Stimulated activated CD4-positive, alpha-beta T cell treated with anti-CD3 and anti-CD28 coated beads, Interleukin-1b, Interleukin-23, amount 100 ng/mL, for 1 hour (primary cell): ENCODE results near the gene TIAM2.
"Not testable (repeated sequence)": the region's sequence is repeated elsewhere in the genome, so short reads cannot be mapped to it uniquely, and the experiment has no call there.

Experiments
- DNase-seq, 2 donors: peaks; one replicate each; pipeline ENCODE4 v3.0.0-alpha.2; 2020; ENCODE audit warnings: low read depth in 2 of 2

Gene TIAM2

GRCh38 chr6:155195903-155196302, 200.8 kb downstream of the TIAM2 start:
- DNase-seq = no peak

GRCh38 chr6:155196911-155197310, 201.8 kb downstream of the TIAM2 start:
- no peak for DNase-seq

GRCh38 chr6:155197932-155198331, 202.8 kb downstream of the TIAM2 start:
- no peak for DNase-seq

GRCh38 chr6:155200012-155200411, 204.9 kb downstream of the TIAM2 start:
- DNase-seq = no peak

GRCh38 chr6:155201461-155202226, 206.5 kb downstream of the TIAM2 start:
- DNase-seq = no peak

- DNase-seq = no peak
These were observed 212.1 kb downstream of the TIAM2 start for GRCh38 chr6:155207223-155207622.

- DNase-seq = no peak
These were observed 217.0 kb downstream of the TIAM2 start for GRCh38 chr6:155212106-155212505.

GRCh38 chr6:155212616-155213380, 217.7 kb downstream of the TIAM2 start:
- no peak for DNase-seq

GRCh38 chr6:155213611-155214372, 218.7 kb downstream of the TIAM2 start:
- DNase-seq = no peak

- DNase-seq = no peak
These were observed 220.8 kb downstream of the TIAM2 start for GRCh38 chr6:155215906-155216305.

GRCh38 chr6:155216312-155217046, 221.4 kb downstream of the TIAM2 start:
- no peak for DNase-seq

- not testable (repeated sequence) for DNase-seq
These were observed 223.6 kb downstream of the TIAM2 start for GRCh38 chr6:155218711-155219110.

- DNase-seq = no peak
These were observed 224.2 kb downstream of the TIAM2 start for GRCh38 chr6:155219299-155219698.

- DNase-seq = no peak
These were observed 224.8 kb downstream of the TIAM2 start for GRCh38 chr6:155219858-155220301.

- no peak for DNase-seq
These were observed 226.0 kb downstream of the TIAM2 start for GRCh38 chr6:155221086-155221485.

- no peak for DNase-seq
These were observed 227.4 kb downstream of the TIAM2 start for GRCh38 chr6:155222506-155222905.

- DNase-seq = peak in 1 of 2 donors; percentile 9
These were observed 228.7 kb downstream of the TIAM2 start for GRCh38 chr6:155223646-155224451.

- DNase-seq = no peak
These were observed 229.5 kb downstream of the TIAM2 start for GRCh38 chr6:155224618-155225017.

- DNase-seq = no peak
These were observed 231.9 kb downstream of the TIAM2 start for GRCh38 chr6:155227046-155227445.

GRCh38 chr6:155228546-155229166, 233.5 kb downstream of the TIAM2 start:
- no peak for DNase-seq
